CD4-positive, alpha-beta T cell (primary cell): ENCODE measurements around the gene ABHD17A. TPM values are rescaled to one million over a fixed set of nuclear protein-coding genes. Genes with fewer than 3 reads are reported as not detected.
A peak's percentile ranks its signal among the peaks of the same experiment; 100 is the strongest.

Source experiments
- ATAC-seq: fragments of 200-7000 bp; cut with Tn5 transposase; one replicate; pipeline ENCODE4 v1.10.0; 2022; ENCODE audit warnings: mild to moderate bottlenecking; ENCODE audit not compliant: poor library complexity
- CTCF ChIA-PET: fragments of 350-600 bp; sonication (Branson Sonifier 250); formaldehyde crosslinking; loops from one replicate; lab custom pipeline; 2021; ENCODE audit warnings: antibody characterized with exemption, inconsistent platforms; lab: Charles Lee
- POLR2A ChIA-PET: fragments of 350-600 bp; sonication (Branson Sonifier 250); formaldehyde crosslinking; loops from one replicate; lab custom pipeline; 2021; ENCODE audit warnings: antibody characterized with exemption, inconsistent platforms; lab: Charles Lee
- DNase-seq, 14 experiments: peaks; one replicate each; pipeline ENCODE4 v3.0.0-alpha.2; 2013 to 2020; ENCODE audit warnings: mixed read lengths in 2 of 14
- H3K27ac ChIP-seq, 2 donors: one replicate each; pipeline versions ENCODE4 v1.5.1 to v1.7.0; 2013; ENCODE audit warnings: low read length in 2 of 2, low read depth in 1 of 2, mild to moderate bottlenecking in 1 of 2
- H3K27me3 ChIP-seq, 2 experiments: 1 replicate in 1 of 2; 2 replicates in 1 of 2; pipeline versions ENCODE4 v1.6.1 to v1.7.0; 2013; ENCODE audit warnings: low read length in 2 of 2, control low read depth in 1 of 2, mild to moderate bottlenecking in 1 of 2, moderate library complexity in 1 of 2; ENCODE audit not compliant: insufficient read depth in 2 of 2, control insufficient read depth in 1 of 2
- H3K36me3 ChIP-seq: one replicate; pipeline ENCODE4 v1.6.1; 2013; ENCODE audit warnings: low read length, control low read depth; ENCODE audit not compliant: insufficient read depth
- H3K4me1 ChIP-seq: one replicate; pipeline ENCODE4 v1.6.1; 2013; ENCODE audit warnings: low read length, control low read depth; ENCODE audit not compliant: insufficient read depth
- H3K4me3 ChIP-seq: one replicate; pipeline ENCODE4 v1.5.1; 2013; ENCODE audit warnings: mild to moderate bottlenecking, low read length, moderate library complexity
- H3K9me3 ChIP-seq, 2 experiments: 1 replicate in 1 of 2; 2 replicates in 1 of 2; pipeline versions ENCODE4 v1.6.1 to v1.7.0; 2013; ENCODE audit warnings: low read length in 2 of 2, mild to moderate bottlenecking in 2 of 2, control low read depth in 1 of 2, moderate library complexity in 1 of 2; ENCODE audit not compliant: control insufficient read depth in 1 of 2, insufficient read depth in 1 of 2
- H3K27ac Mint-ChIP-seq: one replicate; pipeline ENCODE4 v1.8.0; 2020; ENCODE audit warnings: mixed read lengths
- H3K27me3 Mint-ChIP-seq: one replicate; pipeline ENCODE4 v1.8.0; 2021; ENCODE audit warnings: mixed read lengths
- H3K36me3 Mint-ChIP-seq: one replicate; pipeline ENCODE4 v1.8.0; 2021; ENCODE audit warnings: low read depth, mixed read lengths
- H3K4me1 Mint-ChIP-seq: one replicate; pipeline ENCODE4 v1.8.0; 2021; ENCODE audit warnings: low read depth, mixed read lengths
- H3K4me3 Mint-ChIP-seq: one replicate; pipeline ENCODE4 v1.8.0; 2020; ENCODE audit warnings: mild to moderate bottlenecking, mixed read lengths
- H3K9me3 Mint-ChIP-seq: one replicate; pipeline ENCODE4 v1.8.0; 2020; ENCODE audit warnings: mixed read lengths
- intact Hi-C, 2 experiments: fragments of 100-400 bp; cut with DNase I in 1 of 2; cut with micrococcal nuclease in 1 of 2; formaldehyde crosslinking; loops; one replicate each; pipeline versions ENCODE4 v1.15.1 to v1.9.0; 2023 to 2025; cut with DNase I, micrococcal nuclease
- total RNA-seq, 174 experiments: library from RNA in 2 of 174; stranded (reverse) in 2 of 174; gene quantifications; one replicate each; pipeline ENCODE4 v1.2.3 and lab custom pipeline; 2021 to 2026
- TF ChIP-seq, protein P1 (sequence below): fragments of 200-600 bp; IDR thresholded peaks from one replicate; pipeline ENCODE4 v1.8.0; 2022; ENCODE audit warnings: antibody characterized with exemption, mild to moderate bottlenecking

Gene ABHD17A
- total RNA-seq, 2 experiments from 2014 or later: 156 to 172 TPM

DNA sequence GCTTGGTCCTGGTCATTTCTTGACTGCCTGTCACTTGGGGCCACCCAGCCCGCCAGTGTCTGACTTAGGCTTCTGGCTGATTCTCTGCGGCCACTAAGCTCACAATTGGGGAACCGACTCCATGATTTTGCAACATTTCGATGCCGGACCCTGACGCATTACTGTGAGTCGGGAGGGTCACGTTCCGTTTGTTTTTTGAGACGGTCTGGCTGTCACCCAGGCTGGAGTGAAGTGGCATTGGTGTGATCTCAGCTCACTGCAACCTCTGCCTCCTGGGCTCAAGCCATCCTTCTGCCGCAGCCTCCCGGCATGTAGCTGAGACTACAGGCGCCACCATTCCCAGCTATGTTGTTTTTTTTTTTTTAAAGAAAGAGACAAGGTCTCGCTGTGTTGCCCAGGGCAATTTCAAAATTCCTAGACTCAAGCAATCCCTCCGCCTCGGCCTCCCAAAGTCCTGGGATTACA lies 16.7 kb upstream of the ABHD17A start:
- Mint-ChIP-seq H3K27me3 (no peaks in the 10 kb centered on the region), H3K27ac (no peak overlapping the region), H3K4me3 (no peak overlapping the region), H3K4me1 (peaks cover 38% of the 10 kb centered on the region), H3K36me3 (no peaks in the 10 kb centered on the region), H3K9me3 (no peaks in the 10 kb centered on the region)
- intact Hi-C loops: no loop called here
- TF ChIP-seq, protein P1, sequence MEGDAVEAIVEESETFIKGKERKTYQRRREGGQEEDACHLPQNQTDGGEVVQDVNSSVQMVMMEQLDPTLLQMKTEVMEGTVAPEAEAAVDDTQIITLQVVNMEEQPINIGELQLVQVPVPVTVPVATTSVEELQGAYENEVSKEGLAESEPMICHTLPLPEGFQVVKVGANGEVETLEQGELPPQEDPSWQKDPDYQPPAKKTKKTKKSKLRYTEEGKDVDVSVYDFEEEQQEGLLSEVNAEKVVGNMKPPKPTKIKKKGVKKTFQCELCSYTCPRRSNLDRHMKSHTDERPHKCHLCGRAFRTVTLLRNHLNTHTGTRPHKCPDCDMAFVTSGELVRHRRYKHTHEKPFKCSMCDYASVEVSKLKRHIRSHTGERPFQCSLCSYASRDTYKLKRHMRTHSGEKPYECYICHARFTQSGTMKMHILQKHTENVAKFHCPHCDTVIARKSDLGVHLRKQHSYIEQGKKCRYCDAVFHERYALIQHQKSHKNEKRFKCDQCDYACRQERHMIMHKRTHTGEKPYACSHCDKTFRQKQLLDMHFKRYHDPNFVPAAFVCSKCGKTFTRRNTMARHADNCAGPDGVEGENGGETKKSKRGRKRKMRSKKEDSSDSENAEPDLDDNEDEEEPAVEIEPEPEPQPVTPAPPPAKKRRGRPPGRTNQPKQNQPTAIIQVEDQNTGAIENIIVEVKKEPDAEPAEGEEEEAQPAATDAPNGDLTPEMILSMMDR: no peak
- ChIA-PET CTCF (no interaction called here), POLR2A (interaction anchor here (0.8 kb wide), 1 partner anchor 555 kb away, joined by 3 read pairs; no protein-coding TSS in a partner anchor)
- no peak overlapping the region for H3K4me3 ChIP-seq
- H3K9me3 ChIP-seq: no peaks in the 10 kb centered on the region
- H3K27ac ChIP-seq: peak overlapping the region in 1 of 2 donors; percentile 37
- H3K36me3 ChIP-seq: no peaks in the 10 kb centered on the region
- peaks cover 40% of the 10 kb centered on the region for H3K4me1 ChIP-seq
- no peak for ATAC-seq
- DNase-seq: peak in 2 of 14 experiments; percentile 69 to 77
- H3K27me3 ChIP-seq: no peaks in the 10 kb centered on the region

DNA sequence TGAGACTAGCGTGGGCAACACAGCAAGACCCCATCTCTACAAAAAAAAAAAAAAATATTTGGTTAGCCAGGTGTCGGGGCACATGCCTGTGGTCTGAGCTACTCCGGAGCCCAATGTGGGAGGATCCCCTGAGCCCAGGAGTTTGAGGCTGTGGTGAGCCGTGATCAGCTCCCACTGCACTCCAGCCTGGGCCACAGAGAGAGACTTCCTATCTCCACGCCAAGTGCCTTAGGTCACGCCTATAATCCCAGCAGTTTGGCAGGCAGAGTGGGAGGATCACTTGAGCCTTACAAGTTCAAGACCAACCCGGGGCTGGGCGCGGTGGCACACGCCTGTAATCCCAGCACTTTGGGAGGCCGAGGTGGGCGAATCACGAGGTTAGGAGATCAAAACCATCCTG lies 11.2 kb upstream of the ABHD17A start:
- intact Hi-C loops: no loop called here
- no peaks in the 10 kb centered on the region for H3K9me3 Mint-ChIP-seq
- Histone ChIP-seq H3K4me3 (no peak overlapping the region), H3K9me3 (no peaks in the 10 kb centered on the region), H3K4me1 (peaks cover 40% of the 10 kb centered on the region), H3K27me3 (no peaks in the 10 kb centered on the region), H3K36me3 (no peaks in the 10 kb centered on the region), H3K27ac (no peak overlapping the region)
- no peak for ATAC-seq
- H3K4me3 Mint-ChIP-seq: peak overlapping the region; percentile 54
- H3K27me3 Mint-ChIP-seq: no peaks in the 10 kb centered on the region
- TF ChIP-seq, protein P1: no peak
- CTCF ChIA-PET: interaction anchor here (0.7 to 3.8 kb wide), 4 partner anchors 11 to 656 kb away, joined by 3 to 12 read pairs (median 4); partner anchors contain the start of gene ABHD17A
- H3K4me1 Mint-ChIP-seq: peaks cover 26% of the 10 kb centered on the region
- H3K36me3 Mint-ChIP-seq: no peaks in the 10 kb centered on the region
- POLR2A ChIA-PET: interaction anchor here (0.6 to 3.6 kb wide), 2 partner anchors 11 to 184 kb away, joined by 3 to 29 read pairs; partner anchors contain the start of gene ABHD17A
- H3K27ac Mint-ChIP-seq: peak overlapping the region; percentile 88
- no peak for DNase-seq

DNA sequence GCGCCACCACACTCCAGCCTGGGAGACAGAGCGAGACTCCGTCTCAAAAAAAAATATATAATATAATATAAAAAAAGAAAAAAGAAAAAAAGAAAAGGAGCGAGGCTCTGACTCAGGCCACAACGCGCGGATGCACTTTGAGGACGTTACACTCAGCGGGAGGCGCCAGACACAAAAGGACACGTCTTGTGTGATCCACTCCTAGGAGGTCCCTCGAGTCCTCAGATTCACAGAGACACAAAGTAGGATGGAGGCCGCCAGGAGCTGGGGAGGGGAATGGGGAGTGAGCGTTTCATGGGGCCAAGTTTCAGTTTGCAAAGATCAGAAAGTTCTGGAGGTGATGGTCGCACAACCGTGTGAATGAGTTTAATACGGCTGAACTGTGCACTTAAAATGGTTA lies 8.5 kb upstream of the ABHD17A start:
- no peaks in the 10 kb centered on the region for H3K9me3 ChIP-seq
- no peaks in the 10 kb centered on the region for H3K27me3 Mint-ChIP-seq
- H3K27me3 ChIP-seq: no peaks in the 10 kb centered on the region
- H3K4me1 ChIP-seq: peaks cover 40% of the 10 kb centered on the region
- H3K4me3 ChIP-seq: no peak overlapping the region
- intact Hi-C loops: no loop called here
- peak overlapping the region; percentile 57 for H3K4me3 Mint-ChIP-seq
- no peaks in the 10 kb centered on the region for H3K9me3 Mint-ChIP-seq
- ATAC-seq (no peak), DNase-seq (no peak)
- H3K36me3 Mint-ChIP-seq: no peaks in the 10 kb centered on the region
- ChIA-PET POLR2A (interaction anchor here (1.8 kb wide), 1 partner anchor 18 kb away, joined by 8 read pairs; no protein-coding TSS in a partner anchor), CTCF (no interaction called here)
- H3K4me1 Mint-ChIP-seq: peaks cover 26% of the 10 kb centered on the region
- TF ChIP-seq, protein P1: no peak
- H3K36me3 ChIP-seq: no peaks in the 10 kb centered on the region
- peak overlapping the region; percentile 36 for H3K27ac Mint-ChIP-seq
- no peak overlapping the region for H3K27ac ChIP-seq
